OCI-LY1 (cell line): Measurements from ENCODE around the gene SLIT3.

Source experiments
- H2AFZ ChIP-seq: fragments of 200-600 bp; sonication (generic), shearing (Covaris generic); 2 replicates; pipeline ENCODE4 v1.6.0; 2014; ENCODE audit warnings: antibody characterized with exemption, mild to moderate bottlenecking, low read length
- H3F3A ChIP-seq: fragments of 200-600 bp; sonication (generic), shearing (Covaris generic); 2 replicates; pipeline ENCODE4 v1.6.0; 2014; ENCODE audit warnings: mild to moderate bottlenecking, antibody characterized with exemption, low read length, moderate library complexity; ENCODE audit not compliant: insufficient read depth
- H3K27ac ChIP-seq: fragments of 200-600 bp; sonication (generic); 2 replicates; pipeline ENCODE4 v1.5.1; 2014; ENCODE audit warnings: low read length, mixed run types, mild to moderate bottlenecking, low read depth; ENCODE audit not compliant: poor library complexity, severe bottlenecking
- H3K27me3 ChIP-seq: fragments of 200-600 bp; sonication (generic); 2 replicates; pipeline ENCODE4 v1.6.0; 2014; ENCODE audit warnings: antibody characterized with exemption, mild to moderate bottlenecking, low read length, moderate library complexity; ENCODE audit not compliant: insufficient read depth
- H3K36me3 ChIP-seq: fragments of 200-600 bp; sonication (generic); 2 replicates; pipeline ENCODE4 v1.6.1; 2014; ENCODE audit warnings: mild to moderate bottlenecking, antibody characterized with exemption, low read length, moderate library complexity, mixed read lengths; ENCODE audit not compliant: insufficient read depth
- H3K4me1 ChIP-seq: fragments of 200-600 bp; sonication (generic); 2 replicates; pipeline ENCODE4 v1.5.1; 2014; ENCODE audit warnings: mild to moderate bottlenecking, low read length, moderate library complexity; ENCODE audit not compliant: insufficient read depth, severe bottlenecking
- H3K4me2 ChIP-seq: fragments of 200-600 bp; sonication (generic), shearing (Covaris generic); 2 replicates; pipeline ENCODE4 v1.6.1; 2014; ENCODE audit warnings: low read length
- H3K4me3 ChIP-seq: fragments of 200-600 bp; sonication (generic); 2 replicates; pipeline ENCODE4 v1.5.1; 2014; ENCODE audit warnings: low read length, low read depth, mild to moderate bottlenecking, mixed read lengths; ENCODE audit not compliant: poor library complexity, severe bottlenecking
- H3K79me2 ChIP-seq: fragments of 200-600 bp; shearing (Covaris generic); 2 replicates; pipeline ENCODE4 v1.6.1; 2016; ENCODE audit warnings: mixed run types, low read length, mixed read lengths; ENCODE audit not compliant: insufficient read depth
- H3K9ac ChIP-seq: fragments of 200-600 bp; sonication (generic), shearing (Covaris generic); 2 replicates; pipeline ENCODE4 v1.6.1; 2014; ENCODE audit warnings: mild to moderate bottlenecking, low read length, mixed read lengths
- H3K9me2 ChIP-seq: fragments of 200-600 bp; sonication (generic), shearing (Covaris generic); 2 replicates; pipeline ENCODE4 v1.6.1; 2014; ENCODE audit warnings: low read depth, mild to moderate bottlenecking, low read length, mixed read lengths
- H3K9me3 ChIP-seq: fragments of 200-600 bp; shearing (Covaris generic); 2 replicates; pipeline ENCODE4 v1.6.1; 2014; ENCODE audit warnings: low read length, mixed read lengths
- H4K20me1 ChIP-seq: fragments of 200-600 bp; sonication (generic), shearing (Covaris generic); 2 replicates; pipeline ENCODE4 v1.6.0; 2016; ENCODE audit warnings: mild to moderate bottlenecking, low read length; ENCODE audit not compliant: insufficient read depth
- EZH2 ChIP-seq: fragments of 200-600 bp; sonication (generic), shearing (Covaris generic); IDR thresholded peaks from 2 replicates; pipeline ENCODE4 v1.8.0; 2017; ENCODE audit warnings: borderline replicate concordance, mixed run types, mild to moderate bottlenecking, antibody characterized with exemption, low read length, moderate library complexity, mixed read lengths
- TF ChIP-seq, protein P1 (sequence below): fragments of 200-600 bp; sonication (generic), shearing (Covaris generic); IDR thresholded peaks from 2 replicates; pipeline ENCODE4 v1.5.1; 2017; ENCODE audit warnings: mild to moderate bottlenecking, antibody characterized with exemption, low read length, moderate library complexity, mixed read lengths

The SLIT3 gene

DNA sequence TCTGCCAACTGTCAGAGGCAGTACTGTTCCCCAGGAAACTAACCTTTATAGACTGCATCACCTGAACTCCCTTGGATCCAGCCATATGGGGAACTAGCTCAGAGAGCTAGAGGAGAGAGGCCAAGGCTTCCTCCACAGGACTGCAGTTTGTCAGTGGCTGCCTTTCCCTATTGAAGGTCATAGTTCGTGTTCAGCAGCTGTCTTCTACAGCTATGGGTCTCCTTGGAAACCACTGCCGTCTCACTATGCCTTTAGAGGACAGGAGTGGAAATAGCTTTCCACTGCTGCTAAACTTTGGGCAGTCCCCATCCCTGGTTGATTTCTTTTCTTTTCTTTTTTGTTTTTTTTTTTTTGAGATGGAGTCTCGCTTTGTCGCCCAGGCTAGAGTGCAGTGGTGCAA, 4.4 kb upstream of the SLIT3 start:
- no peak overlapping the region for H3K27ac ChIP-seq
- no peaks in the 10 kb centered on the region for H3K79me2 ChIP-seq
- no peaks in the 10 kb centered on the region for H4K20me1 ChIP-seq
- no peaks in the 10 kb centered on the region for H3K4me1 ChIP-seq
- H3K36me3 ChIP-seq = no peaks in the 10 kb centered on the region
- H3K4me2 ChIP-seq = no peak overlapping the region
- no peak overlapping the region for H2AFZ ChIP-seq
- no peaks in the 10 kb centered on the region for H3F3A ChIP-seq
- no peaks in the 10 kb centered on the region; the same call in 1 of the 2 replicates for H3K27me3 ChIP-seq
- H3K9ac ChIP-seq = no peak overlapping the region
- TF ChIP-seq EZH2 = no peak
- TF ChIP-seq, protein P1, sequence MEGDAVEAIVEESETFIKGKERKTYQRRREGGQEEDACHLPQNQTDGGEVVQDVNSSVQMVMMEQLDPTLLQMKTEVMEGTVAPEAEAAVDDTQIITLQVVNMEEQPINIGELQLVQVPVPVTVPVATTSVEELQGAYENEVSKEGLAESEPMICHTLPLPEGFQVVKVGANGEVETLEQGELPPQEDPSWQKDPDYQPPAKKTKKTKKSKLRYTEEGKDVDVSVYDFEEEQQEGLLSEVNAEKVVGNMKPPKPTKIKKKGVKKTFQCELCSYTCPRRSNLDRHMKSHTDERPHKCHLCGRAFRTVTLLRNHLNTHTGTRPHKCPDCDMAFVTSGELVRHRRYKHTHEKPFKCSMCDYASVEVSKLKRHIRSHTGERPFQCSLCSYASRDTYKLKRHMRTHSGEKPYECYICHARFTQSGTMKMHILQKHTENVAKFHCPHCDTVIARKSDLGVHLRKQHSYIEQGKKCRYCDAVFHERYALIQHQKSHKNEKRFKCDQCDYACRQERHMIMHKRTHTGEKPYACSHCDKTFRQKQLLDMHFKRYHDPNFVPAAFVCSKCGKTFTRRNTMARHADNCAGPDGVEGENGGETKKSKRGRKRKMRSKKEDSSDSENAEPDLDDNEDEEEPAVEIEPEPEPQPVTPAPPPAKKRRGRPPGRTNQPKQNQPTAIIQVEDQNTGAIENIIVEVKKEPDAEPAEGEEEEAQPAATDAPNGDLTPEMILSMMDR = no peak
- H3K4me3 ChIP-seq = no peak overlapping the region
- no peaks in the 10 kb centered on the region for H3K9me3 ChIP-seq
- no peaks in the 10 kb centered on the region for H3K9me2 ChIP-seq

DNA sequence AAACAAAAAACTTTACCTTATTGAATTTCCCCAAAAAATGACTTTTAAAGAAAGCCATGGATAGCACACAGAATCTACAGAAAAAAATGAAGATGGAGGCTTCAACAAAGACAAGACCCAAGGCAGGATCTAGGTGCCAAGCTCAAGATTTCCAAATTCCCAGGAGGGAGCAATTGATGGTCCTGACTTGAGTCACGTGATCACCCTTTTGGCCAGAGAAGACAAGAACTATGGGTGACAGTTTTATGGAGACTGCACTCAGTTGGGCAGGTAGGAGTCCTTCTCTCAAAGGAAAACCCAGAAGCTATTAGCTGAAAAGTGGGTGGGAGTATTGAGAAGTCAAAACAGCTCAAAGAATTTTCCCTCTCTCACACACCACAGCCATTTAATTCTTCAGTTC, 3.2 kb upstream of the SLIT3 start:
- no peaks in the 10 kb centered on the region; the same call in 1 of the 2 replicates for H3K27me3 ChIP-seq
- H3K9me3 ChIP-seq = no peaks in the 10 kb centered on the region
- no peak overlapping the region for H3K4me2 ChIP-seq
- no peak overlapping the region for H3K9ac ChIP-seq
- no peaks in the 10 kb centered on the region for H3F3A ChIP-seq
- no peaks in the 10 kb centered on the region for H3K9me2 ChIP-seq
- H3K36me3 ChIP-seq = no peaks in the 10 kb centered on the region
- no peak overlapping the region for H2AFZ ChIP-seq
- H3K4me1 ChIP-seq = no peaks in the 10 kb centered on the region
- no peak overlapping the region for H3K27ac ChIP-seq
- H4K20me1 ChIP-seq = no peaks in the 10 kb centered on the region
- no peak overlapping the region for H3K4me3 ChIP-seq
- no peaks in the 10 kb centered on the region for H3K79me2 ChIP-seq
- no peak for TF ChIP-seq EZH2
- TF ChIP-seq, protein P1 = no peak

DNA sequence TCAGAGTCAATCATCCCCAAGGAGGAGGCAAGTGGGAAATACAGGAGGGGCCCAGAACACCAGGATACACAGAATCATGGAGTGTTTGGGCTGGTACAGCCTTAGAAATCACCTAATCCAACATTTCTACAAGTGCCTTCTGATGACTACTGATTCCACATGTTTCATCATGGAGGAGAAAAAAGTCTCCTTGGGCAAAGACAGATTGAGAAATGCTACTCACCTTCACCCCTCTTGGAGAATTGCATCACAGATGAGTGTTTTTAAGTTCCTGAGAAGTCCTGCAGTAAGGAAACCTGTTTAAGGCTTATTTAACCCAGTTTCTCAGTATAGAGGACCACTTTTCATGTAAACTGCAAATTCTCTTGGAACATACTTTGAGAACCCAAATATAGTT, 2.2 kb upstream of the SLIT3 start:
- Histone ChIP-seq H3K9me3 (no peaks in the 10 kb centered on the region), H3K79me2 (no peaks in the 10 kb centered on the region), H3K9ac (no peak overlapping the region), H3K4me1 (no peaks in the 10 kb centered on the region), H3K27ac (no peak overlapping the region), H3K4me3 (no peak overlapping the region), H3F3A (no peaks in the 10 kb centered on the region), H2AFZ (no peak overlapping the region), H3K9me2 (no peaks in the 10 kb centered on the region), H4K20me1 (no peaks in the 10 kb centered on the region), H3K4me2 (no peak overlapping the region), H3K27me3 (no peaks in the 10 kb centered on the region), H3K36me3 (no peaks in the 10 kb centered on the region)
- no peak for TF ChIP-seq EZH2
- TF ChIP-seq, protein P1 = no peak
